GM10266 (cell line): Measurements from ENCODE around the gene LARP1.

Experiments
- DNase-seq: peaks from one replicate; pipeline ENCODE4 v3.0.0; 2012; ENCODE audit errors: extremely low spot score
- TF ChIP-seq, protein P1 (sequence below): IDR thresholded peaks from 2 replicates; pipeline ENCODE4 v1.5.1; 2012; ENCODE audit warnings: mild to moderate bottlenecking, low read depth; ENCODE audit not compliant: control insufficient read depth, insufficient read depth; ENCODE audit errors: missing control alignments

The LARP1 gene

GRCh38 chr5:154813736-154814135, 58.6 kb downstream of the LARP1 start:
- TF ChIP-seq, protein P1, sequence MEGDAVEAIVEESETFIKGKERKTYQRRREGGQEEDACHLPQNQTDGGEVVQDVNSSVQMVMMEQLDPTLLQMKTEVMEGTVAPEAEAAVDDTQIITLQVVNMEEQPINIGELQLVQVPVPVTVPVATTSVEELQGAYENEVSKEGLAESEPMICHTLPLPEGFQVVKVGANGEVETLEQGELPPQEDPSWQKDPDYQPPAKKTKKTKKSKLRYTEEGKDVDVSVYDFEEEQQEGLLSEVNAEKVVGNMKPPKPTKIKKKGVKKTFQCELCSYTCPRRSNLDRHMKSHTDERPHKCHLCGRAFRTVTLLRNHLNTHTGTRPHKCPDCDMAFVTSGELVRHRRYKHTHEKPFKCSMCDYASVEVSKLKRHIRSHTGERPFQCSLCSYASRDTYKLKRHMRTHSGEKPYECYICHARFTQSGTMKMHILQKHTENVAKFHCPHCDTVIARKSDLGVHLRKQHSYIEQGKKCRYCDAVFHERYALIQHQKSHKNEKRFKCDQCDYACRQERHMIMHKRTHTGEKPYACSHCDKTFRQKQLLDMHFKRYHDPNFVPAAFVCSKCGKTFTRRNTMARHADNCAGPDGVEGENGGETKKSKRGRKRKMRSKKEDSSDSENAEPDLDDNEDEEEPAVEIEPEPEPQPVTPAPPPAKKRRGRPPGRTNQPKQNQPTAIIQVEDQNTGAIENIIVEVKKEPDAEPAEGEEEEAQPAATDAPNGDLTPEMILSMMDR, result no peak

GRCh38 chr5:154815025-154815424, 59.8 kb downstream of the LARP1 start:
- no peak for DNase-seq
- TF ChIP-seq, protein P1, result no peak

More at GRCh38 chr5:154813736-154814135, 58.6 kb downstream of the LARP1 start:
- DNase-seq, result no peak

DNA sequence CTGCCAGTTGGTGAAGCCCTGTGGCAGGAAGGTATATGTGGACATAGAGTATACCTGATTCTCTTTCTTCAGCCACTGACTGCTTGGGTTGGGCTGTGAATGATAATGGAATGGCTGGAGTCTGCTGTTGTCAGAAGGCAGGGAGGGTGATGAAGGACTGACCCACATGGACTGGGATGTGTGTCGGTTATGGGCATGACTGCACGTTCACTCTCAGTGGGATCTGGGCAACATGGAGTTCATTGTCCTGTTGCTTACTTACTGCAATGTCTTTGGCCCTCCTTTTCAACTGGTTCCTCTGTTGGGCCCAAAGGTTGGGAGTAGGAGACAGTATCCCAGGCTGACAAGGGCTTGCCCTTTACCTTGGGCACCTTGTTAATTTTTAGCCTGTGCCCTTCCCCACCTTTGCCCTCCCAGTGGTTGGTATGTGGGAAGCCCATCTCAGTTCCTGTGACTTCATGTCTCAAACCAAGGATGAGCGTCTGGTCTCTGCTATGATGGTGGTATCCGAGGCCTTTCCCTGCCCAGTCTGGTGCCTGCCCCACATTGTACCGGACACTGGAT, 60.6 kb downstream of the LARP1 start:
- TF ChIP-seq, protein P1, result no peak
- no peak for DNase-seq

DNA sequence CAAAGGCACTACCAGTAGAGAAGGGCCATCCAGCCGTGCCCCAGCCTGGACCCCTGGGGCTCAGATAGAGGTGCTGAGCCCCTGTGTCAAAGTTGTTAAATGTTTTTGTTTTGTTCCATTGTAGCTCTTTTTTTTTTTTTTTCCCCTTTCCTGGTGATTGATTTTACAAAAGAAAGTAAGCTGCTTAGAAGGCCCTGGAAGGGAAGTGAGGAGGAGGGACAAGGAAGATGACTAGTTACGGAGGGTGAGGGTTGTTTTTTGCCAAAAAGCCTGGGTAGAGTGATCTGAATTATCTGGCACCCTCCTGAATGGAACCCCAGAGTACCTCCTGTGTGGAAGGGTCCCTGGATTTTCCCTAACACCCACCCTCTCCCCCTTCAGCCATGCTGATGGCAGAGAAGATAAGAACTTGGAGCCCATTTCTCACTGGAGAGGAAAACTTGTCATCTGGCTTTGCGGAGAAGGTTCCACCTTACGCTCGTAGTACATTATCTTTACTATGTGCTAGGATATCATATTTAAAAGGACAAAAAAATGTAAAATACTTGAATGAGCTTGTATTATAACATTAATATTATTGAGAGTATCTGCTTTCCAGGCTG, 61.8 kb downstream of the LARP1 start:
- TF ChIP-seq, protein P1, result no peak
- DNase-seq, result no peak

DNA sequence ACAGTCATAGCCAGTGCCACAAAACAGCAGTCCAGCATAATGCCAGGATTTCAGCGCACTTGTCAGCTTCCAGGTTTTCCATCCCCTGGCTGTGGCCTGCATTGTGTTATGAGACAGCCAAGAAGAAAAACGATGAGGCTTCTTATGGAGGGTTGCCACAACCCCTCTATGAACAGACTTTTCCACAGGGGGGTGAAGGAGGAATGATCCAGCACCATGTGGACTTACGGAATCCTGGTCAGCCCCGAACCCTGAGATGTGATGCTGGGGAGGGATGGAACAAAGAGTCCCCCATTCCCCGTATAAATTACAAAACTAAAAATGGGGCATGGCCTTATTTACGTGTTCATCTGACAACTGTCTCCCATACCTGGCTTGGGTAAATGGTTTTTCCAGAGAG, 62.6 kb downstream of the LARP1 start:
- no peak for DNase-seq
- TF ChIP-seq, protein P1, result no peak

DNA sequence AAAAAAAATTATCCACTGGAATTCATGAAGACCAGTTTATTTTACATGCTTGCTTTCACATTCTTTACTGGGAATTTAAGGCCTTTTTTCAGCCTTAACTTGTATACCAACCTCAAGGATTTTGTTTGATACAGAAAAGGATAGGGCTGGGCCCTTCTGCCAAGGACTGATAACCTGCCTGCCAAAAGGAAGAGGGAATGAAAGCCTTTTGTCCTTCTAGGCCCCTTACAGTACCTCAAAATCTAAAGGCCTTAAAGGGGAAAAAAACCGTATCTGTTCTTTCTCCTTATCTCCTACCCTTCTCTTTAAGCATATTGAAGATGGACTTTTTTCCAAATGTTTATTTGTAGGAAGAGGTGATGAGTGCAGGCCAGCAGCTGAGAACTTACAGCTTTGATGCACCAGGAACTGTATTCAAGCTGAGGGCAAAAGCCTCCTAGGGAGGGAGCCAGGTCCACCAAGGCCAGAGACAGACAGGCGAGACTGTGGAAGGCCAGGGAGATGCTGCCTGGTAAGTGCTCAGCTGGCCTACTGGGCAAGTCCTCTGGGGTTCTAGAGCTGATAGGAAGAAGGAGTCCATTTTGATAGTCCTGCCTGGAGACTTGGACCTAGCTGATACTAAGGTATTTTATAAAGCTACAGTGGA, 63.4 kb downstream of the LARP1 start:
- DNase-seq, result no peak
- TF ChIP-seq, protein P1, result no peak

DNA sequence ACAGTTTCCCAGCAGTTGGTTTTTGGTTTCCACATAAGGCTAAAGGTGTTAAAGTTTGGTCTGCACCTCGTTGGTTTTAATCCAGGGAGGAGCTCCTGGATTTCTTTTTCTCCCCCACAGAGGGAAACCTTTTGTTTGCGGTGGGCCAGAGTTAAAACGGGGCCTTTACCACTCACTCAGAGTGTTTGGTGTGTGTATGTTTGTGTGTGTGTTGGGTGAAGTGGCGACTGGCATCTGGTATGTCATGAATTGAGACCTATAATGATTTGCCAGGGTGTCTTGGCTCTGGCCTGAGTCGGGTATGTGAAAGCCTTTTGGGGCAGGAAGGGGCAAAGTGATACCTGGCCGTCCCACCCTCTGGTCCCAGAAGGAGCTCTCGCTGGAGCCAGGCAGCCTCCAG, 64.4 kb downstream of the LARP1 start:
- TF ChIP-seq, protein P1, result no peak
- no peak for DNase-seq
